IPS DF 4.7 (cell line): ENCODE results near the gene SYT15.
"Not testable (repeated sequence)": the region's sequence is repeated elsewhere in the genome, so short reads cannot be mapped to it uniquely, and the experiment has no call there.

Source experiments
- DNase-seq: peaks from one replicate; pipeline ENCODE4 v3.0.0-alpha.2; 2013; ENCODE audit warnings: low spot score; ENCODE audit errors: extremely low read depth

Gene SYT15

GRCh38 chr10:46556515-46557318 lies 22.2 kb upstream of the SYT15 start, which contains the start of gene GPRIN2:
TSS of gene GPRIN2 (minus strand) at chr10:46556658. CDS start at chr10:46550736, 5,922 bp downstream.
- peak; percentile 89 for DNase-seq

GRCh38 chr10:46557319-46558121 lies 21.4 kb upstream of the SYT15 start:
- DNase-seq = no peak

DNA sequence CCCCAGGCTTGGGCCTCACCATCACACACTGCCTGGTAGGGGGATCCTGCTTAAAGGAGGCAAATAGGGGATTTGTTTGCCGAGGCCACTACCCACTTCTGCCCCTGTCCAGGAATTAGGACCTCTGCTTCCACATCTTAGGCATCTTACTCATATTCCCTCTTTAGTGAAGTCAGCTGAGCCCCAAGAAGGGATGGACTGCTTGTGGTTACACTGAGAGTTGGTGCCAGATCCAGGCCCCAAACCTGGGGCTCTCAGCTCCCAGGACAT lies 20.9 kb upstream of the SYT15 start:
- no peak for DNase-seq

DNA sequence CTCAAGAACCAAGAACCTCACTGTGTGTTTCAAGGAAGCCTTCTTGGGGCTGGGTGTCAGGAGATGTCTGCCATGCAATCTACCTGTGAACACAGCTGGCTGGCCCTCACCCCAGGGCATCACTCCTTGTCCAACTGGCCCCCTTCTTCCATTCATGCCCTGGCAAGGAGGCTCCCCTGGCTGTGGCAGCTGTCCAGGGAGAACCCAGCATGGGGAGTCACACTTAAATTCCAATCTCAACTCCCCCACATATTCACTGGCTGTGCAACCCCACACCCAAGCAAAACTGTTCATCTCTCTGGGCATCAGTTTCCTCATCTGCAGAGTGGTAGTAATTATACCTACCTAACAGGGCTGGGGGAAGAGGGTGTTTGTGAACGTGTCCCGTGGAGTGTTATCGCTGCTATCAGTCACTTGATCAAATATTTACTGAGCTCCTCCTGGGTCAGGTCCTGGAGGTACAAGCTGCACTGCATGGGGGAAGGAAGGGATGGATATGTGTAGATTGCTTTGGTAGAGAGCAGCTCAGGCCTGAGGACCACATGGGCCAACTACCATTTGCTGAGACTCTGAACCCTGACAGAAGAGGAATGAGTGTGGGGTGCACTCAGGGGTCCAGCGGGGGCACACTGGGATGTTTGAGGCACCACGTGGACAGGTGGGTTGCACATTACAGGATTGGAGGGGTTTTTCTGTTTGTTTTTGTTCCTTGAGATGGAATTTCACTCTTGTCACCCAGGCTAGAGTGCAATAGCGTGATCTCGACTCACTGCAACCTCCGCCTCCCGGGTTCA lies 20.3 kb upstream of the SYT15 start:
- no peak for DNase-seq

- no peak for DNase-seq
Observed at GRCh38 chr10:46559231-46559671, 19.7 kb upstream of the SYT15 start.

- DNase-seq = no peak
Observed at GRCh38 chr10:46560381-46560780, 18.5 kb upstream of the SYT15 start.

- no peak for DNase-seq
Observed at GRCh38 chr10:46560952-46561351, 18.0 kb upstream of the SYT15 start.

- not testable (repeated sequence) for DNase-seq
Observed at GRCh38 chr10:46565591-46566332, 13.2 kb upstream of the SYT15 start.

DNA sequence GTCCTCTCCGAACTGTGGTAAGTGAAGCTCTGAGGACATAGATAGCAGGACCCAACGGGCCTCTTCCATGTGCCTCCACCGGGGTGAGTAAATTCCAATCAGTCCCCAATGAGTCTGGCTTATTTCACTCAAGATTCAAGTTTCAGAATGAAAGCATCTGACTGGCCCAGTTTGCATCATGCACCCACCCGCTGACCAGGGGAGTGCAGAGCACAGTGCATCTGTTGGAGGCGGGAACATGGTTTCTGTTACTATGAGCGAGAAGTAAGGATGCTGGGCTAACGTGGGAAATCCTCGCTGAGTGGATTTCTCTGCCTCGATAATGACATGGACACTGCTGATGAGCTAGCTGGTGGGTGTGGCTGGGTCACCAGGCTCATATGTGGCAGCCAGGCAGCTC lies 11.8 kb upstream of the SYT15 start:
- not testable (repeated sequence) for DNase-seq

GRCh38 chr10:46570655-46571054 lies 8.3 kb upstream of the SYT15 start:
- not testable (repeated sequence) for DNase-seq

DNA sequence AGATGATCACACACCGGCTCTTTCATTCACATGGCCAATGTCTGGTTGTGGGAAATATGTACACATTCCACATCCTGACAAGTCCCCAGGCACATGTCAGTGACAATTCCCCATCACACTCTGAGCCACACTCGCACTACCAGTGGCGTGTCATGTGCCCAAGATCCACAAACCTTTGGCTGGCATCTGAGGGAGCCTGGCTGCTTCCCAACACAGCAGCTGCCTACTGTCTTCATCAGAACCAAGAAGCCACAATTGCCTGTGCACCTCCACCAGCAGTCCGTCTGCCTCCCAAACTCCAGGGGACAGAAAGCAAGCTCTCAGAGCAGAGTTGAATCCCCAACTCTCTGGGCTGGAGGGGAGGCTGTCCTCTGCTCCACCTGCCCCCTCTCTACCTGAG lies 6.2 kb upstream of the SYT15 start:
- not testable (repeated sequence) for DNase-seq

DNA sequence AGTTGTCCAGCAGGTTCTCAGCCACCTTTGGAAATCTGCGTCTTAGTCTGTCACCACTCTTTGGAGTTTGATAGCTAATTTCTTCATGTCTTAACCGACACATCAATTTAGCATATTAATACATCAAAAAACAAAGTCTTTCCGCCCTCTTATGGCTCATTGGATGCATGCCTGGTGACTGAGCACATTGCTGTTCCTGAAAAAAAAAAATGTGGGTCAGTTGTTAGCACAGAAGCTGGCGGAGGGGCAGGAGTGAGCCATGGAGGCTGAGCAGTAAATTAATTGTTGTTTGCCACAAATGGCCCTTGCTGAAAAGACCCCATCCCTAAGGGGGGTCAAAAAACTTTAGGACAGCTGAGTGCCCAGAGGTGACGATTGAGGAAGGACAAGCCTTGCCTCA lies 5.6 kb upstream of the SYT15 start:
- not testable (repeated sequence) for DNase-seq

DNA sequence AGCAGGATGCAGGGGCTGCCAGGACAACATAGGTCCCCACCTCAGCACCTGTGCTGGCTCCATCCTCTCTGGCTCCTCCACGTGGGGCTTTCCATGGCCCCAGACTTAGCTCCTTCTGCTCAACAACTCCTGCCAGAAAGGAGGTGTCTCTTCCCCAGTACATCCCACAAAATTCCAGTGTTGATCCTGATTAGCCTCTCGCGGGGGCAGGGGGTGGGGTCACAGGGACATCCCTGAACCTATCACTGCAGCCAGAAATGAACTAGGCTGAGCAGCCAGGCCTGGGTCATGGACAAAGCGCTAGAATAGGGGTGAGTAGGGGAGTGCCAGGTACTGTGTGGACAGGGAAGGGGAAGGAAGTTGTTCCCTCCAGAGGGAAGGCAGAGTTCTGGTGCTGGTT lies 5.0 kb upstream of the SYT15 start:
- DNase-seq = not testable (repeated sequence)

DNA sequence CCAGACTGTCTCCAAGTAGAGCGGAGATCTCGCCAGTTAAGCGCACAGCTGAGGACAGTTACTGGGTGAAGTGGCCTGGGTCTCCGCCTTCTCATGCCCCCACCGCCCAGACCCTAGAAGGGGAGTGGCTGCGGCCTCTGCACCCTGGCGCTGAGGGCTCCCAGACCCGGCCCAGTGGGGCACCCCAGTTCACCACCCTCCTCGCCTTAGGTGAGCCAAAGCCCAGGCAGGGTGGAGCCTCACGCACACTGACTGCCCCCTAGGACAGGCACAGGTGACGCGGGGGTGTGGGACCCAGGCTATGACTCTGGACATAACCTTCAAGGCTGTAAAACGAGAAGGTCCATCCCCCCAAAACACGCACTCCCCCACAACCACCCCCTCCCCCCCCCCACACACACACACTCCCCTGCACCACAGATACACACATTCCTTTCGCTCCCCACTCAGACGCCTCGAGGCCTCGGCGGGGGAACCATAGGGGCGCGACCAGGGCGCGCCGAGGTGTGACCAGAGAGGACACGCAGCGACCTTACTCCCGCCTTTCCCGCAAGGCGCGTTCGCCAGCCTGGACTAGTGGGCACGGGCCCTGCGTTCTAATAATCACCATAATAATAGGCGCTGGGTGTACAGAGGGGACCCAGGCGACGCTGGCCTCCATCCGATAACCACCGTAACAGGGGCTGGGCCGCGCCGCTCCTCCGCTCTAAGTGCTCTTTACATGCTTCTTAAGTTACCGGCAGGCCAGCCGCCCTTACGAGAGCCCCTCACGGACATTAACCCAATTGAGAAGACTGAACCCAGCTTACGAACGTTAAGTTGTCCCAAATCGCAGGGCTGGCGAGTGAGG lies 1.1 kb upstream of the SYT15 start:
- DNase-seq = not testable (repeated sequence)

DNA sequence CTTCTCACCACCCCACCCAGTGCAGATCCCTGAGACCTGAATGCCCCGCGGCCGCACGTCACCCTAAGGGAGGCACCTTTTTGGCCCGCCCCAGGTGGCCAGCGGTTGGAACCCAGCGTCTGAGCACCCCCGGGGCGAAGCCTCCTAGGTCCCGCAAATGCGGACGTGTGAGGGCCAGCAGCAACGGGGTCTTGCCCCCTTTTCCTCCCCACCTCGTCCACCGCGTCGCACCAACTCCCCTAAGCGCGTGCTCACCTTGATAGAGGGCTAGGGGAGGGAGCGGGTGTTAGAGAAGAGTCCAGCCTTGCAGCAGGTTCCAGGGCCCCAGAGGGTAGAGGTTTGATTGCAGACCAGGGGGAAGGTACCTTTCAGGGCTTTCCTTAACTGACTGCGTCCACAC lies 450 bp downstream of the SYT15 start:
- not testable (repeated sequence) for DNase-seq

DNA sequence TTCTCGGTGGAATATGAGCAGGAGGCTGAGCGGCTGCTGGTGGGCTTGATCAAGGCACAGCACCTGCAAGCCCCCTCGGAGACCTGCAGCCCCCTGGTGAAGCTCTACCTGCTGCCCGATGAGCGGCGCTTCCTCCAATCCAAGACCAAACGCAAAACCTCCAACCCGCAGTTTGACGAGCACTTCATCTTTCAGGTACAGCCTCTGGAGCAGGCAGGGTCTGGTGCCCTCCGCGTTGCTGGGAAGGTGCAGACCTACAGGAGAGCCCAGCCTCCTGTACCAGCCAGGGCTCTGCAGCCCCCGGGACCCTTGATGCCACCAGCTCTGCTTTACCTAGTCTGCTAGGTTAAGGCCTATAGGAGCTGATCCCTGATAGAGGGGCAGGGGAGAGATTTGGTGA lies 3.1 kb downstream of the SYT15 start:
- not testable (repeated sequence) for DNase-seq

DNA sequence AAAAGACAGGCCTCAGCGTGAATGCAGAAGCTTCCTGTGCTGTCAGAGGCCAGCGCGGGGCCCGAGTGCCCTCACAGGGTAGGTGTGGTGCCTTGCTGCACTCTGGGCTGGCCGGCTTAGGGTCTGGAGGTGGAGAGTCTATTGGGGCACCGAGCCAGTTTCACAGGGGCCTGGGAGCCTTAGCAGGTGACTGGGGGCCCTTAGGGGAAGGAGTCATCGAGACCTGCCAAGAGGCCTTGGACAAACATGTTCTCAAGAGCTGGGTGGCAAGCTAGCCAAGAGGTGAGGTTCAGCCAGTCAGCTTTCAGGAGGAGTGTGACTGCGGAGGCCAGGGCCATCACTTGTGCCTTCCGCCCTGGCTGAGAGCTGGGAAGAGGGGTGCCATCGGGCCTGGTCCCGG lies 3.6 kb downstream of the SYT15 start:
- DNase-seq = not testable (repeated sequence)

GRCh38 chr10:46584196-46584595 lies 5.3 kb downstream of the SYT15 start:
- not testable (repeated sequence) for DNase-seq

DNA sequence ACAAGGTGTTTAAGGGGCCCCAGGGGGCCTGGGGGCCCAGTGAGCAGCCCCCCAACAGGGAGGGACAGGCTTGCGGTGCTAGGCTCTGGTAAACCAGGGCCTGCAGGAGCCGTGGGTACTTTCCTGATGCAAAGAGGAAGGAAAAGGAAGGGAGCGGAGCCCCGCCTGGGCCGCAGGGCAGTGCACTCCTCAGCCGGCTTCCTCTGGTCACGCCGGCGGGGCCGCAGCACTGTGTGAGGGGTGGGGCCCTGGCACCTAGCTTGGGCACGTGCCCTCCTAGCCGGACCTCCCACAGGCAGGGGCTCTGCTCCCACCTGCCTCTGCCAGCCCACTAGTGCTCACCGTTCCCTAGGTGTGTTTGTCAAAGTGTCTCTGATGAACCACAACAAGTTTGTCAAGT lies 6.3 kb downstream of the SYT15 start:
- not testable (repeated sequence) for DNase-seq

- not testable (repeated sequence) for DNase-seq
Observed at GRCh38 chr10:46587546-46587945, 8.6 kb downstream of the SYT15 start.
